Measurements from ENCODE around the gene TSPAN6. TPM values are rescaled to one million over a fixed set of nuclear protein-coding genes. Genes with fewer than 3 reads are reported as not detected.

Gene TSPAN6
- total and polyA plus RNA-seq, 2 of the 13 experiments (the other 11 are each of a cell fraction or from before 2014, with no cell fraction given) = 78.9 to 133 TPM

DNA sequence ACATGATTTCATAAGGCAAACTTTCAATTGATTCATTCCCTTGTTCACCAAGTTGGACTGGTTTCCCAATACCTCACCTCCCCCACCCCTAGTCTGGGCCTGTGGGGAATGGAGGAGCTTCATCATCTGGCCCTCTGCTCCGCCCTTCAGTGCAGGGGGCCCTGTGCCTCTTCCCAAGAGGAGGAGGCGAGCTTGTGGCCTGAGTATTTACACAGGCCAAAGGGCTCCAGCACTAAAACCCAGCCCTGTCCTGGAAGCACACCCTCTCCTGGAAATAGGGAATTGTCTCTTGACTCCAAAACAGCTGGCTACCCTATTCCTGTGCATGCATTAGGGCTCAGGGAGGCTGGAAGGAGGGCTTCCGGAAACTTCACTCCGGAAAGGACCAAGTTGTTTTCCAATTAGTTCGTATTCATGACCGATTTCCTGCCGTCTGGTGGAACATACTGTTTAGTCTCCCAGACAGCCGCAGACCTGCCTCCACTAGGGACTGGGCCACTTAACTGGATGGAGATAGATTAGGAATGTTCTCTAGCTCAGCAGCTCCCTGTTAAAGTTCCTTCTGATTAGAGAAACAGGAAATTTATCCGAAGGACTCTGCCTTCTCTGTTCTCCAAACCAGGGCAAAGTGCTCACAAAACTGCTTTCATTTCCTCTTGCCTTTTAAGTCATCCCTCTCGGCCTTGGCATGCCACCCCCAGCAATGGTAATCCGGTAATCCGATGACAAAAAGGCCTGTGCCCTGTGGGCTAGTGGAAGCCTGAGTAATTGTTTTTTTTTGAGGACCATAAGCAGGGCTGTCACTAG lies 13.1 kb upstream of the TSPAN6 start (continued):
- TF ChIP-seq ZNF780A (CRISPR knock-in tag; IDR thresholded peaks at IDR 0.05) (no peak), ZNF644 (CRISPR knock-in tag; IDR thresholded peaks at IDR 0.05; ENCODE audit: low read depth) (peak; percentile 72), NRL (CRISPR knock-in tag; IDR thresholded peaks at IDR 0.05; ENCODE audit: borderline replicate concordance) (no peak), ZNF878 (CRISPR knock-in tag; IDR thresholded peaks at IDR 0.05) (no peak), NR1H2 (CRISPR knock-in tag; IDR thresholded peaks at IDR 0.05; ENCODE audit: borderline replicate concordance, low read depth) (no peak), MTF1 (CRISPR knock-in tag; IDR thresholded peaks at IDR 0.05) (no peak), GATAD2A (CRISPR knock-in tag; IDR thresholded peaks at IDR 0.05) (peak; percentile 70), KMT2A (CRISPR knock-in tag; IDR thresholded peaks at IDR 0.05) (no peak), MXD4 (CRISPR knock-in tag; IDR thresholded peaks at IDR 0.05) (no peak), GTF3A (CRISPR knock-in tag; conservative IDR thresholded peaks at IDR 0.05) (no peak), ZNF224 (CRISPR knock-in tag; IDR thresholded peaks at IDR 0.05) (no peak), ZNF337 (CRISPR knock-in tag; IDR thresholded peaks at IDR 0.05; ENCODE audit: borderline replicate concordance, low read depth) (no peak), ZNF260 (CRISPR knock-in tag; IDR thresholded peaks at IDR 0.05; ENCODE audit: borderline replicate concordance, low read depth) (no peak), GFI1 (CRISPR knock-in tag; IDR thresholded peaks at IDR 0.05; ENCODE audit: borderline replicate concordance) (peak; percentile 41; the same call in 1 of the 2 replicates), CBX2 (IDR thresholded peaks at IDR 0.05; ENCODE audit: low read depth, low read length) (no peak), CBX2 (CRISPR knock-in tag; IDR thresholded peaks at IDR 0.05; ENCODE audit: low read depth) (no peak), ZNF883 (CRISPR knock-in tag; IDR thresholded peaks at IDR 0.05; ENCODE audit: not compliant biosample characterization) (no peak), YEATS4 (CRISPR knock-in tag; IDR thresholded peaks at IDR 0.05; ENCODE audit: borderline replicate concordance) (no peak; the same call in 1 of the 2 replicates), SPEN (CRISPR knock-in tag; IDR thresholded peaks at IDR 0.05; ENCODE audit: low read depth) (no peak), ZNF12 (CRISPR knock-in tag; IDR thresholded peaks at IDR 0.05) (no peak)
- TF ChIP-seq, protein P1, sequence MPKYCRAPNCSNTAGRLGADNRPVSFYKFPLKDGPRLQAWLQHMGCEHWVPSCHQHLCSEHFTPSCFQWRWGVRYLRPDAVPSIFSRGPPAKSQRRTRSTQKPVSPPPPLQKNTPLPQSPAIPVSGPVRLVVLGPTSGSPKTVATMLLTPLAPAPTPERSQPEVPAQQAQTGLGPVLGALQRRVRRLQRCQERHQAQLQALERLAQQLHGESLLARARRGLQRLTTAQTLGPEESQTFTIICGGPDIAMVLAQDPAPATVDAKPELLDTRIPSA (CRISPR knock-in tag; IDR thresholded peaks at IDR 0.05; ENCODE audit: borderline replicate concordance) = no peak
- TF ChIP-seq, protein P2, sequence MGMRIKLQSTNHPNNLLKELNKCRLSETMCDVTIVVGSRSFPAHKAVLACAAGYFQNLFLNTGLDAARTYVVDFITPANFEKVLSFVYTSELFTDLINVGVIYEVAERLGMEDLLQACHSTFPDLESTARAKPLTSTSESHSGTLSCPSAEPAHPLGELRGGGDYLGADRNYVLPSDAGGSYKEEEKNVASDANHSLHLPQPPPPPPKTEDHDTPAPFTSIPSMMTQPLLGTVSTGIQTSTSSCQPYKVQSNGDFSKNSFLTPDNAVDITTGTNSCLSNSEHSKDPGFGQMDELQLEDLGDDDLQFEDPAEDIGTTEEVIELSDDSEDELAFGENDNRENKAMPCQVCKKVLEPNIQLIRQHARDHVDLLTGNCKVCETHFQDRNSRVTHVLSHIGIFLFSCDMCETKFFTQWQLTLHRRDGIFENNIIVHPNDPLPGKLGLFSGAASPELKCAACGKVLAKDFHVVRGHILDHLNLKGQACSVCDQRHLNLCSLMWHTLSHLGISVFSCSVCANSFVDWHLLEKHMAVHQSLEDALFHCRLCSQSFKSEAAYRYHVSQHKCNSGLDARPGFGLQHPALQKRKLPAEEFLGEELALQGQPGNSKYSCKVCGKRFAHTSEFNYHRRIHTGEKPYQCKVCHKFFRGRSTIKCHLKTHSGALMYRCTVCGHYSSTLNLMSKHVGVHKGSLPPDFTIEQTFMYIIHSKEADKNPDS (CRISPR knock-in tag; IDR thresholded peaks at IDR 0.05) = no peak
- TF ChIP-seq, protein P3, sequence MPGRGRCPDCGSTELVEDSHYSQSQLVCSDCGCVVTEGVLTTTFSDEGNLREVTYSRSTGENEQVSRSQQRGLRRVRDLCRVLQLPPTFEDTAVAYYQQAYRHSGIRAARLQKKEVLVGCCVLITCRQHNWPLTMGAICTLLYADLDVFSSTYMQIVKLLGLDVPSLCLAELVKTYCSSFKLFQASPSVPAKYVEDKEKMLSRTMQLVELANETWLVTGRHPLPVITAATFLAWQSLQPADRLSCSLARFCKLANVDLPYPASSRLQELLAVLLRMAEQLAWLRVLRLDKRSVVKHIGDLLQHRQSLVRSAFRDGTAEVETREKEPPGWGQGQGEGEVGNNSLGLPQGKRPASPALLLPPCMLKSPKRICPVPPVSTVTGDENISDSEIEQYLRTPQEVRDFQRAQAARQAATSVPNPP (CRISPR knock-in tag; IDR thresholded peaks at IDR 0.05) = no peak
- TF ChIP-seq, protein P4, sequence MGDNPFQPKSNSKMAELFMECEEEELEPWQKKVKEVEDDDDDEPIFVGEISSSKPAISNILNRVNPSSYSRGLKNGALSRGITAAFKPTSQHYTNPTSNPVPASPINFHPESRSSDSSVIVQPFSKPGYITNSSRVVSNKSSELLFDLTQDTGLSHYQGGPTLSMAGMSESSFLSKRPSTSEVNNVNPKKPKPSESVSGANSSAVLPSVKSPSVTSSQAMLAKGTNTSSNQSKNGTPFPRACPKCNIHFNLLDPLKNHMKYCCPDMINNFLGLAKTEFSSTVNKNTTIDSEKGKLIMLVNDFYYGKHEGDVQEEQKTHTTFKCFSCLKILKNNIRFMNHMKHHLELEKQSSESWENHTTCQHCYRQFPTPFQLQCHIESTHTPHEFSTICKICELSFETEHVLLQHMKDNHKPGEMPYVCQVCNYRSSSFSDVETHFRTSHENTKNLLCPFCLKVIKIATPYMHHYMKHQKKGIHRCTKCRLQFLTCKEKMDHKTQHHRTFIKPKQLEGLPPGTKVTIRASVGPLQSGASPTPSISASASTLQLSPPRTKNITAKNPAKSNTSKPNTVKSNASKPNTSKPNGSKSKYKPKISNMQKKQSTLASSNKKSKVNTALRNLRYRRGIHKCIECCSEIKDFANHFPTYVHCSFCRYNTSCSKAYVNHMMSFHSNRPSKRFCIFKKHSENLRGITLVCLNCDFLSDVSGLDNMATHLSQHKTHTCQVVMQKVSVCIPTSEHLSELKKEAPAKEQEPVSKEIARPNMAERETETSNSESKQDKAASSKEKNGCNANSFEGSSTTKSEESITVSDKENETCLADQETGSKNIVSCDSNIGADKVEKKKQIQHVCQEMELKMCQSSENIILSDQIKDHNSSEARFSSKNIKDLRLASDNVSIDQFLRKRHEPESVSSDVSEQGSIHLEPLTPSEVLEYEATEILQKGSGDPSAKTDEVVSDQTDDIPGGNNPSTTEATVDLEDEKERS (CRISPR knock-in tag; IDR thresholded peaks at IDR 0.05) = no peak

All from HepG2 (cell line).